Fibroblast of the conjunctiva (primary cell): ENCODE results near the gene OXER1.
A peak's percentile ranks its signal among the peaks of the same experiment; 100 is the strongest.
"Not testable (repeated sequence)": the region's sequence is repeated elsewhere in the genome, so short reads cannot be mapped to it uniquely, and the experiment has no call there.

Source experiments
- DNase-seq: peaks from one replicate; pipeline ENCODE4 v3.0.0-alpha.2; 2010; ENCODE audit warnings: low read depth

Gene OXER1

GRCh38 chr2:42752314-42752713 lies 11.6 kb downstream of the OXER1 start:
- no peak for DNase-seq

GRCh38 chr2:42748840-42749239 lies 15.1 kb downstream of the OXER1 start:
- no peak for DNase-seq

DNA sequence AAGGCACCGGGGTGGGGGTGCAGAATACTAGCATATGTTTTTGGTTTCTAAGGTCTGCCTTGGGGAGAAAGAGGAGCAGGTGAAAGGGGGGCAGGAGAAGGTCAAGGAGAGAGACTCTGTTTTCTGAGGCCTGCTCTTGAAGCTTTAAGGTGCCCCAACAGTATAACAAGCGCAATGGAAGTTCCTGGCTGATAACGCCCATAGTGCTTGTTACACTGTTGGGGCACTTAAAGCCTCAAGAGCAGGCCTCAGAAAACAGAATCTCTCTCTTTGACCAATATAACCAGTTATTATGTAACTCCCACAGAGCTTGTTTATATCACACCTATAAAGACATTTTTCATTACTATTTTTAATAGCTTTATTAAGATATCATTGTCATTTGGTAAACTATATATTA lies 16.5 kb downstream of the OXER1 start:
- DNase-seq: no peak

DNA sequence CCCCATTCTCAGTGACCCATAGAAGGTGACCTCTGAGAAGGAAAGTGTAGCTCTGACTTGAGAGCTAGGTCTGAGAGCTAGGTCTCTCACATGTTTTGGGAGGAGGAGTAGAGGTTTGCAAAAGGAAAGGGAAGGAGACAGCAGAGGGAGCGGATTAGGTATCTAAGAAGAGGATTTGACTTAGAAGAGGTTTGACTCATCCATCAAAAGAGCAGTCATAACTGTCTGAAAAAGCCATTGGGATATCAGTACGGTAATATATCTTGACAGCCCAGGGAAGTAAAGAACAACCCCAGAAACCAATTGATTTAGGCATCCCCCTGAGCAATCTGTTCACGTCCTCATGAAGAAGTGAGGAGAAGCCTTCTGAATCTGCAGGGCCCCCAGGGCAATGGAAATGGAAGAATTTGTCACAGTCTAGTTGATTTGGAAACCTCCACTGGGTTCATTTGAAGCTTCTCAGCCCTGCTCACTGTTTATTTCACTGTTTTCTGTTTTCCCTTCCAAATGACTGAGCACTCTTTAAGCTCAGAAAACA lies 19.3 kb downstream of the OXER1 start:
- no peak for DNase-seq

GRCh38 chr2:42743659-42743990 lies 20.3 kb downstream of the OXER1 start:
- no peak for DNase-seq

DNA sequence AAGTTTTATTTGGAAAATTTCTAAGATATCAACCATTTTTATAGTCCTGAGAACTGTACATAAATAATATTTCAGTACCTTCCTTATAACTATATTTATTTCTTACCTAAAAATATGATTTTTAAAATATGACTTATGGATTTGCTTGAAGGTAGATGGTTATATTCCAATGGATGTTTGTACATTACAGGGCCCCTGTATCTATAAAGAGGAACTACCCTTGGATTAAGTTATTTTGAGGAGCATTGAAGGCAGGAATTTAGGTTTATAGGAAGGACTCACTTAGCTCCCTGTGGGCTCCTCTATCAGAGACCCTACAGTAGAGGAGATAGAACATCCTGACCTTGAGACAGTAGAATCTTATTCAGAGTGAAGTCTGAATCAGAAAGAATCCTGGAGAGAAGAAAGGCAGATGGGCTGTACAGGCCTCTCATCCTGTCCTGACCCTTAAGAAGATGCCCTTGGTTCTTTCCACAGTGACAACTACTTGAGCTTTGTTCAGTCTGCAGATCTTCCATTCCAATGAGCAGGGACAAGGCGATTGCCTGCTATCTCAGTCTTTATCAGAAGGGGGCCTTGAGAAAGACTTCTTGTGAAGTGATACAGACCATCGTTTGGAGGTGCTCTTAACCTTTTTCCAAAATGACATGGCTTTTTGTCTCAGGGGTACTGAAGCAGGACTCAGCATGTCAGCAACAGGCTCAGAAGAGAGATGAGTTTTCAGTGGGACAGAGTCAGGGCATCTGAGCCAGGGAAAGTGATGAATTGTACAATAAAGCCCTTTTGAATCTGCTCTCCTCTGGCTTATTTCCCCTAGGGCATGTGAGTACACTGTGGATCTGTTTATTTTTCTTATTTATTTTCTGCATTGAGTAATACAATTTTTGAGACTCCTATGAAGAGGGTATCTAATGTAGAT lies 20.9 kb downstream of the OXER1 start:
- DNase-seq: no peak

GRCh38 chr2:42741140-42741539 lies 22.8 kb downstream of the OXER1 start:
- no peak for DNase-seq

- DNase-seq: no peak
Observed at GRCh38 chr2:42736598-42737322, 27.2 kb downstream of the OXER1 start.

- DNase-seq: no peak
Observed at GRCh38 chr2:42733852-42734251, 30.1 kb downstream of the OXER1 start.

- not testable (repeated sequence) for DNase-seq
Observed at GRCh38 chr2:42731316-42731715, 32.6 kb downstream of the OXER1 start.

GRCh38 chr2:42726680-42727079 lies 37.3 kb downstream of the OXER1 start:
- DNase-seq: no peak

GRCh38 chr2:42725657-42726056 lies 38.3 kb downstream of the OXER1 start:
- no peak for DNase-seq

- DNase-seq: no peak
Observed at GRCh38 chr2:42724886-42725285, 39.0 kb downstream of the OXER1 start.

DNA sequence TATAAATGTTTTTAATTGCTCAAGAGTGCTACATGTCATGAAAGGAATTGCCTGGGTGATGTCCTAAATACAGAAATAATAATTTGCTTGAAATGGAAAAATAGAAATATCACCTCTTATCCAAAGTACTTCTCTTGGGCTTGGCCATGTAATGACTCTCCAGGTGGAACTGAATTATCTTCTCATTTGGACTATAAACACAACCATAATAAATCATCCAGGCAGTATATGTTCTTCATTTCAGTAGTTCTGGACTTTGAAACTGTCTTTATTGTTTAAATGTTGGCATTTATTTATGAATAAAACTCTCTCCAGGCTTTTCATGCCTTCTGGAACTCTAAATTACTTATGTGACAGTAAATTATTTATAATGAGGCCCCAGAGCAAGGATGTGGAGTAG lies 40.5 kb downstream of the OXER1 start:
- DNase-seq: no peak

DNA sequence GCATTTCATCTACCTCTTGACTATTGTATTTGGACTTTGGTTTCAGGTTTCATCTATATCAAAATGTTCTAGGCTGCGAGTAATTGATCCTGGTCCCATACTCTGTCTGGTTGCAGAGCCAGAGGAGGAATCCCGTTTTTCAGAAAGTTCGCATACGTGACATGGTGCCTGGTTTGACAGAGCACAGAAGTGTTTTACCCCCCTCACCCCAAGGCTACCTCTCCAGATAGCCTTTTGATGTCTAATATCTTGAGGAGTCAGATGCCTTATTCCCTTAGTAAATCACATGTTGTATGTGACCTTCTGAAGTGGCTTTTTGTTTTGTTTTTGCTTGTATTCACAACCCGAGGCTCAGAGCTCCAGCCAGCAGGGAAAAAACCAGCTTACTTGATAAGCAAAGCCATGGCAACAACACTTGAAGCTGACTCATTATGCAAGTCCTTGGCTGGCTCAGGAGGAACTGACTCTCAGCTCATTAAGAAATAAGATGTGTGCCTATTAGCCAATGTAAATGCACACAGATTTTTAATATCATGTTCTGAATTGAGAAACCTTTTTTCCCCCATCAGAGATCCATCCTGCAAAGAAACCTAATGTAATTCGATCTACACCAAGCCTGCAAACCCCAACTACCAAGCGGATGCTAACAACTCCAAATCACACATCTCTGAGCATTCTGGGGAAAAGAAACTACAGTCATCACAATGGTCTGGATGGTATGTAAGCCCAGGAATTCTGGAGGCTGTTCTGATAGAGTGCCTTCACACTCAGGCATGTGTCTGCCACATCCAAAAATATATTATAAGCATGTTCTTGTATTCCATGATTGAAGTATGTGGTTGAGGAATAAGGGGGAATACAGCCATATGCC lies 41.4 kb downstream of the OXER1 start:
- DNase-seq: peak; percentile 92

GRCh38 chr2:42721898-42722297 lies 42.0 kb downstream of the OXER1 start:
- no peak for DNase-seq

GRCh38 chr2:42714686-42715085 lies 49.2 kb downstream of the OXER1 start:
- DNase-seq: no peak

GRCh38 chr2:42713920-42714319 lies 50.0 kb downstream of the OXER1 start:
- no peak for DNase-seq

- DNase-seq: no peak
Observed at GRCh38 chr2:42712934-42713333, 51.0 kb downstream of the OXER1 start.
